ENCODE measurements around the gene OPCML. TPM values are rescaled to one million over a fixed set of nuclear protein-coding genes. Genes with fewer than 3 reads are reported as not detected.

OPCML gene
- polyA plus RNA-seq, 5 donors: 0.76 to 4.7 (median 1.5) TPM

- DNase-seq: no peak
These were observed 728.9 kb downstream of the OPCML start for GRCh38 chr11:132803436-132803835.

GRCh38 chr11:132802947-132803346 is 729.4 kb downstream of the OPCML start:
- no peak for DNase-seq

- no peak for DNase-seq
These were observed 738.5 kb downstream of the OPCML start for GRCh38 chr11:132793831-132794230.

GRCh38 chr11:132792341-132793140 is 739.8 kb downstream of the OPCML start:
- DNase-seq: no peak

- no peak for DNase-seq
These were observed 741.3 kb downstream of the OPCML start for GRCh38 chr11:132790971-132791370.

GRCh38 chr11:132790466-132790865 is 741.8 kb downstream of the OPCML start:
- no peak for DNase-seq

GRCh38 chr11:132788816-132789325 is 743.4 kb downstream of the OPCML start:
- DNase-seq: peak; percentile 24 to 32

- DNase-seq: no peak
These were observed 746.4 kb downstream of the OPCML start for GRCh38 chr11:132785878-132786277.

- no peak for DNase-seq
These were observed 747.9 kb downstream of the OPCML start for GRCh38 chr11:132784441-132784840.

- no peak for DNase-seq
These were observed 750.2 kb downstream of the OPCML start for GRCh38 chr11:132782102-132782501.

- DNase-seq: no peak
These were observed 752.3 kb downstream of the OPCML start for GRCh38 chr11:132780046-132780445.

- no peak for DNase-seq
These were observed 752.8 kb downstream of the OPCML start for GRCh38 chr11:132779497-132779896.

GRCh38 chr11:132777067-132777975 is 755.0 kb downstream of the OPCML start:
- DNase-seq: no peak

GRCh38 chr11:132773751-132774150 is 758.5 kb downstream of the OPCML start:
- no peak for DNase-seq

GRCh38 chr11:132772703-132773545 is 759.4 kb downstream of the OPCML start:
- no peak for DNase-seq

GRCh38 chr11:132771746-132772145 is 760.6 kb downstream of the OPCML start:
- no peak for DNase-seq

GRCh38 chr11:132770829-132771530 is 761.3 kb downstream of the OPCML start:
- DNase-seq: no peak

GRCh38 chr11:132763503-132763902 is 768.8 kb downstream of the OPCML start:
- no peak for DNase-seq

- DNase-seq: no peak
These were observed 776.4 kb downstream of the OPCML start for GRCh38 chr11:132755934-132756333.

- DNase-seq: peak; percentile 23 to 27
These were observed 780.6 kb downstream of the OPCML start for GRCh38 chr11:132751516-132752250.

All from right lung (tissue), 5 donors.